Measurements from ENCODE around the gene STAT1.

The STAT1 gene

DNA sequence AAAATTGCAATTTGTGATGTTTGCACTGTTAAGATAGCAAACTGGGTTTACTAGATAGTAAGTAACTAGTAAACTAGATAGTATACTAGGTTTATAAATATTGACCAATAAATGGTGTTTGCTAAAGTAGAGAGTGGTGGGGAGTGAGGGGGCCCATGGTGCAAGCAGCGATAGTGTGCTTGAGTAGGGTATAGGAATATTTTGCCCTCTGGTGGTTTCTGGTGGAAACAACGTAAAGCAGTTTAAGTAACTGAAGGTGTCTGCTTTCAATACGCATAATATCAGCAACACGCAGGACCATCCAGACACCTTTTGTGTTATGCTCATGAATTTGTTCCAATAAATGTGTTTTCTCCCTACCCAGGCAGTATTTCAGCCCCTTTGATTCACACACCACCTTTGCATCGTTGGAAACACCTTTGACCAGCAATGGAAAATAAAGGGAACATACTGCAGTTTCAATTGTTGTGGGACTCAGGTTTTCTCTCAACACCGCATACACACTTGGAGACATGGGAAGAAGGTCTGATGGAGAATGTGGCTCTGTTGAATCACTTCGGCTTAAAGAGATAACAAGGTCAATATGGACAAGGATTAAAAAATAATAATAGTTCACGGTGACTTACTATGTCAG lies 16.7 kb upstream of the STAT1 start:
- ATAC-seq = peak; percentile 75 to 79

DNA sequence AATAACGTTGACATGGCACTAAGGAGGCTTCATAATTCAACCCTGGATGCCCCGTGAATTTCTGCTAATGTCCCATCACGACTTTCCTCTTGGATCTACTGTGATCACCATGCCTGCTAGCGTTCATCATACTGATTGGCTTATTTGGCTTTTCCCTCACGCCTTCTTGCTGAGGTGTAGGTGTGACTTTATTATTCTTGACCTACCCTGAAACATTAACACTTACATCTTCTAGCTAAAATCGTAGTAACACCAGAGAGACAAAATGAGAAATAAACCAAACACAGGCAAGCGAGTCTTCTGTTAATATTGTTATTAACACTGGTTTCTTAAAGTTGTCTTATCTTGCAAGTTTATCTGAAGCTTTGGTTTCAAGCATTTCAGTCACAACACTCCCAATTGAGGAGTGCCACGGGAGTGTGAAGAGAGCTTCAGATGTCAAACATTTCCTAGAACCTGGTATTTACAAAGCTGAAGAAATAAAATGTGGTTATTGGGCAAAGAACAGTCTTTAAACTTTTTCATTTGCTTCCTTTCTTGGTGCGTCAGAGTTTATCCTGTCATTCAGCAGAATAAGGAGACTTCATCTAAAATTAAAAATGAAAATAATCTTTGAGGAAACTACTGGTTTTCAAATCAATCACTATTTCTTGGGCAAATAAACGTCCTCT lies 15.4 kb upstream of the STAT1 start:
- peak; percentile 44 to 46 for ATAC-seq

DNA sequence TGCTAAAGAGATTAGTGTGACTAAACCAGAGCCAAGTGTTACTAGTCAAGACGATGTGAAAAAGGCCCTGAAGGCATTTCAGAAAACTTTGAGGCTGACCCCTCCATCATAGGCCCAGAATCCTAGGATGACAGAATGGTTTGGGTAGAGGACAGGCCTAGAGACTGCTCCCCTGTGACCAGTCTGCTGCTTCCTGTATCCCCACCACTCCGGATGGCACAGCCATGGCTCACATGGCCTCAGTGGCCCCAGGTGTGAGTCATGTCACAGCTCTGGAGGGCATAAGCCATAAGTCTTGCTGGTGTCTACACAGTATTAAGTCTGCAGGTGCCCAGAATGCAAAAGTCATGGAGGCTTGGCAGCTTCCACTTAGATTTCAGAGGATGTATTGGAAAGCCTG lies 12.4 kb upstream of the STAT1 start:
- no peak for ATAC-seq

DNA sequence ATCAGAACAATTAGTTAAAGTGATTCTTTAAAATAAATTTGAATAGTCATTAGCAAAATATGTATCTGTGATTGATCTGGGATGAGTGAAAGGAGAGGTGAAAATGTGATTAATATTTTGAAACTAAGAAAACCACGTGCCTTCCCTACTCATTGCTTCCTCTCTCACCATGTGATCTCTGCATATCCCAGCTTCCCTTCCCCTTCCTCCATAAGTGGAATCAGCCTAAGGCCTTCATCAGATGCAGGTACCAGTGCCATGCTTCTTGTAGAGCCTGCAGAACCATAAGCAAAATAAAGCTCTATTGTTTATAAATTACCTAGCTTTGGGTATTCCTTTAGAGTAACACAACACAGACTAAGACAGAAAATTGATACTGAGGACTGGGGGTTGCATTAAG lies 11.2 kb upstream of the STAT1 start:
- no peak for ATAC-seq

DNA sequence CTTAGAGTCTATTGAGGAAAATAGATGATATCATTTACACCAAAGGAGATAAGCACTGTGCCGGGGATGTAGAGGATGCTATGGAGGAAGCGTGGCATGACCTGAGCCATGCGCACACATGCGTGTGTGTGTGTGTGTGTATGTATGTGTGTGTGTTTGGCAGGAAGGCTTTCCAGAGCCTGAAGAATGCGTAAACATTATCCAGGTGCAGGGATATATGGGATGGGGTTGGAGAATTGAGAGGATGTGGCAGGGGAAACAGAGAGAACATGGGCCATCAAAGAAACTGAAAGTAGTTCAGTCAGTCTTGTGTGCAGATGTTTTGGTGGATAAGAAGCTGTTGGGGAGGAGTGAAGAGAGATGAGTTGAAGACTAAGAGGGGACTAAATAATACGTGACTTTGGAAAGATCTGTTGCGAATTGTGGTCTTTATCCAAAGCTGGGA lies 9.3 kb upstream of the STAT1 start:
- peak; percentile 15 to 18 for ATAC-seq

DNA sequence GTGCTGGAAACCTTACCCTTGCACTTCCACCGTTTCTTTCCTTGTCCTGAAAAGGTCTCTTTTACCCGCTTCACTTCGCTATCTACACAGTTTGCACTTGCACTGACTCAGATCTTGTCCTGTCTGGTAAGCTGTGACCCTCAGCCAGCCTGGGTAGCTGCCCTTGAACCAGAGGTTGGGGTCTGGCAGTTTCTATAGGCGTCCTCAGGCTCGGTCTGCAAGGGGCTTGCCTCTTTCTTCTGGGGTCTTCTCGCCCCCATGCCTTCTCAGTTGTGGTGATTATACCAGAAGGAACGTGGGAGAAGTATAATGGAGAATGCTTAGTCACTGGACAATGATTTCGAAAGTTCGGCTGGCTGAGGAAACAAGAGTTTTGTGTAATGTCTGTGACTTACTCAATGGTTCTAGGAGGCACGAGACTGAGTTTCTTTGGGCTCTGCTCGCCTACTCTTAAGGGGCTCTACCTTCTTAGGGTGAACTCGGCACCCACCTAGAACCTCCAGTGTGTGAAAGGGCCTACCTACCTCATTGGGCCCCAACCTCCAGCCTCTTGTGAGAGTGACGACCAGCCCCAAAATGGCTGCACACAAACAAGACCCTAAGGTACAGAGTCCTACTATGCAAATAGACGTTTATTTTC lies 6.9 kb upstream of the STAT1 start:
- peak; percentile 63 to 65 for ATAC-seq

DNA sequence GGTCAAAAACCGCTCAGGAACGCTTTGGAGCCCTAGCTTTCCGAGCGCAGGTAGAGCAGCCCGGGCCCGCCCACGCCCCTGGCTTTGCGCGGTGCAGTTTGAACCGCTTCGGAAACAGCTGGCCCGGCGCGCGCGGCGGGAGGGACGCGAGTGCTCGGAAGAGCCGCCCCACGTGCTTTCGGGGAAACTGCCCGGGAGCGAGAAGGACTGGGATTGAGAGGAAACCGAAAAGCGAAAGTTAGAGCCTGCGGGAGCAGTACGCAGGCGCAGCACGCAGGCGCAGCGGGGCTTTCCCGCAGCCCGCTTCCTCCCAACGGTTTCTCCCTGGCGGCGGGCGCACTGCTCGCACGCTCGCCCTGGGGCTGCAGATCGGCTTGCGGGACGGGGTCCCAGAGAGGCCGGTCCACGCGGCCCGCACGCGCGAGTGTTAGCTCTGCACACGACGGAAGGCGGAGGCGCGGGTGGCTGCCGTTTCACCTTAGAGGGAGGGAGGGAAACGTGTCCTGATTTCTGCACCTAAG lies 6.3 kb upstream of the STAT1 start:
- peak; percentile 54 to 60 for ATAC-seq

DNA sequence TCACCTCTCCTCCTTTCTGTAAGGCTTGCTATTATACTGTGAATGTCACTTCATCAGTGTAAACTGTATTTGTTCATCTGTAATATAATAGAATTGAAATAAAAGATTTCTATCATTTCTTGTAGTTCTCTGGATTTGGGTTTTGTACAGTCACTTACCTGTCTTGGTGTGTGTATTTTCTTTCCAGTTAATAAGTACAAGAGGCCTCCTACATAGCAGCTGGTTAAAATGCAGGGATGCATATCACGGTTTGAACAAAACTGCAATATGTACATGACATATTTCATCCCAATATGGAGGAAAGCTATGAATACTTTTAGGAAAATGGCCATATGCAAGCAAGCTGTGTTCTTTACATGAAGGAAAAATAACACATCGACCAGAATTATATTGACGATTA lies 5.4 kb upstream of the STAT1 start:
- ATAC-seq = no peak

DNA sequence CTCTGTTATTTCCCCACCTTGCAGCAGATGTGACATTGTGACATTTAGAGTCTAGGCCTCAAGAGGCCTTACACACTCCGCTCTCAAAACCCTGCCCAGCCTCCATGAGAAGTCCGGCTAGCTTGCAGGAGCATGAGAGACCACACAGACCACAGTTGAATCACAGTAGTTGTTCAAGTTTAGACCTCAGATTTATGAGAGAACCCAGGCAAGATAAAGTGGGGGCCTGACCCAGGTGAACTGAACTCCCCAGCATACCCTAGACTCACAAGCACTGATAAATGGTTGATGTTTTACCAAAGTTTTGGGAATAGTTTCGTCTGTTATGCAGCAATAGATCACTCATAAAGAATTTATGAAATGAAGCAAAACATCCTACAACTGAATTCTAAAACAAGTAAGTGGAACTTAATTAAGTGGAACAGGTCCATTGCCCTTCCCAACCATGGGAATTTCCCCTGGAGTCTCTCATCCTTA lies 4.7 kb upstream of the STAT1 start:
- no peak for ATAC-seq

DNA sequence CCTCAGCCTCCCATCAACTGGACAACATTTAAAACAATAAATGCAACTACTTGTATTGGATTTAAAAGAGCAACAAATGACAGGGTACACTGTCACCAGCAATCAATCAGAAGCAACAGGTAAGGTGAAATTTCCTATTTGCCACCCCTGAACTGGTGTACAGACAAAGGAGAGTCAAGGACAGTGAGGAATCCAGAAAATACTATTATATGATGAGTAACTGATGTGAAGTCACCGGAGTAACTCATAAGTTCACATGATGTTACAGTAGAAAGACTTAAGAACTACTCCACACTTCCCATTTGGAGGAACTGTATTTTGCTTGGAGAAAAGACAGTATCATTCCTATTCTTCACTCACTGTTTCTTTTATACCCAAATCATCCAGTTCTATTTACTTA lies 4.1 kb upstream of the STAT1 start:
- ATAC-seq = no peak

DNA sequence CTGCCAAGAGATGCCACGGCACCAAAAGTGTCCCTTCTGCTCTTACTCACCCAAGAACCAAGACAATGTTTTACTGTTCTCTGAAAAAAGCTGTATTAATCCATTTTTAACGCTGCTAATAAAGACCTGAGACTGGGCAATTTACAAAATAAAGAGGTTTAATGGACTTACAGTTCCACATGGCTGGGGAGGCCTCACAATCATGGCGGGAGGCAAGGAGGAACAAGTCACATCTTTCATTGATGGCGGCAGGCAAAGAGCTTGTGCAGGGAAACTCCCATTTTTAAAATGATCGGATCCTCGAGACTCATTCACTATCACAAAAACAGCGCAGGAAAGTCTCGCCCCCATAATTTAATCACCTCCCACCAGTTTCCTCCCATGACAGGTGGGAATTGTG lies 1.9 kb upstream of the STAT1 start:
- no peak for ATAC-seq

DNA sequence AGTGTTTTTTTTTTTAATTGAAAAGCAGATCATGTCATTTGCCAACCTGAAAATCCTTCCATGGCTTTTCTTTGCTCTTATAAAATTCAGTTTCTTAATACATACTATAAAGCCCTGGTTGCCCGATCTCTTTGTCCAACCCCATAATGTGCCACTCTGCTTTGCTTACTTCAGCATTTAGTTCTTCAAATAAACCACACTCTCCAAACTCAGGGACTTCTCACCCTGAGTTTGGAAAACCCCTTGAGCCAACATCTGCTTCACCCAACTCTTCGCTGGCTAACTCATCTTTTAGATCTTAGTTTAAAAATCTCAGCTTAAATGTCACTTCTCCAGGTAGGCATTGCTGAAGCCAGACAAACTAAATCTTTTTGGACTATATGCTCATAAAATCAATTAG lies 1.3 kb upstream of the STAT1 start:
- no peak for ATAC-seq

DNA sequence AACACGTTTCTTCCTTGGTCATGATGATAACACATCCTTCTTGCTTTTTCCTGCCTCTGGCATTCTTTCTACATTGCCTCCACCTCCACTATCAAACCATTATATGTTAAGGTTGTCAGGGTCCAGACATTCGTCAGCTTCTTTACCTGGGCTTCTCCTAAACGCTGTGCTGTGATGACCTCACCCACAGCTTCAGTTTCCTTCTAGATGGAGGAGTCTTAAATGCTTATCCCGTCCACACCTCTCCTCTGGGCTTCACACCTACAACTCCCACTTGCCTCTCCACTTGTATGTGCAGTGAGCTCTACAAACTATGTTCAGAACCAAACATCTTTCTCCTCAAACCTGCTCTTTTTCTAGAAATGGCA lies 666 bp upstream of the STAT1 start:
- peak in 1 of 2 donors; percentile 5 for ATAC-seq

DNA sequence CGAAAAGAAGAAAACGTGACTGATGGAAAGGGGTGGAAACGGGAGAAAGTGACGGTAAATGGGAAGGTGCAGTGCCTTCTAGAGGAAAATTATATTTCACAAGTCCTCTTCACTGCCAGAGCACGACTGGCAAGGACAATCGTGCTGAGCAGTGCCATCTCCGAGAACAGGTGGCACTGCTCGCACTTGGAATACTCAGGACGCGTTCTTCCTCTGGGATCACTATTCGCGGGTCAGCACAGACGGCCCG lies 364 bp downstream of the STAT1 start:
- ATAC-seq = no peak

DNA sequence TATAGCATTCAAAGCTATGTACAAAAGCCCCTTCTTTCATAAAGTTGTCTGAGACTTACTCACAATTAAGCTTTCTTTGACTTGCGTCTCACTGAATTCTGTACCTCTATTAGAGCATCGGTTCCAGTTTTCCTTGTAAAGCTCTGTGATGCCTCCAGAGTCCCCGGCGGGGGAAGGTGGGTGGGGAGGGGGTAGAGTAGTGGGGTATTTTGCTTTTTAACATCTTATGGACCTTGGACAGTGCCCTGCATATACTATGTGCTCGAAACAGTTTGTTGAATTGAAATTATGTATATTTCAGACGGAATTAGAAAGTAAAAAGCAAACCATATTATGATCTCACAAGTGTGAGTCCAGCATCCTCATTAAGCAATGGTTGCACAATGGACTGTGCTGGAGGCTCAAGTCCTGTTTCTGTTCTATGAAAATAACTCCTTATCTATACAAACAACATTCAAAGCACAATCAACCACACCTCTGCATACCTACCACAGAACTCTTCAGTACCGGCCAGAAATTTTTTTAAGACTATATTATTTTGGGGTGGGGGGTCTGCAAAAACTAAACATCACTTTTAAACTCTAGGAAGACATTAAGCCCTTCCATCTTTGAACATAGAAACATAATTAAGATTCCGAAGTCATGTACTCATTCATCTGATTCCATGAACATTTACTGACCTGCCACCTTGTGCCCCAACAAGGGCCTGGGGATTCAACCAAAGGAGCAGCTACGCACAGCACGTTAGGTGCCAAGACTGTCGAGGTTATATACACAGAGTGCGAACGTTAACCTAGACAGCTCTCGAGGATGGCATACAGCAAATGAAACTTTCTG lies 908 bp downstream of the STAT1 start:
- ATAC-seq = peak; percentile 4 to 8

DNA sequence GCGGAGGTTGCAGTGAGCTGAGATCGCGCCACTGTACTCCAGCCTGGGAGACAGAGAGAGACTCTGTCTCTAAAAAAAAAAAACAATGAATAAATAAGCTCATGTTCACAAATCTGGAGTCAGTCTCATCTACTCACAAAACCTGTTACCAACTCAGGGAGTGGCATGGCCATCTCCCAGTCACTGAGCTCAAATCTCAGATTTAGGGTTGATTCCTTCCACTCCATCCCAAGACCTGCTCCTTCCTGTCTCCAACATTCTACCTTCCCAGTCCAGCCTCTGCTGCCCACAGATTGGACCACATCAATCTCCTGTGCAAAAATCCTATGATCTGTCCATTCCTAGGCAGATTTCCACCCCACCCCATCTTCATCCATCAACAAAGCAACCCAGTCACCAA lies 1.6 kb downstream of the STAT1 start:
- ATAC-seq = no peak

DNA sequence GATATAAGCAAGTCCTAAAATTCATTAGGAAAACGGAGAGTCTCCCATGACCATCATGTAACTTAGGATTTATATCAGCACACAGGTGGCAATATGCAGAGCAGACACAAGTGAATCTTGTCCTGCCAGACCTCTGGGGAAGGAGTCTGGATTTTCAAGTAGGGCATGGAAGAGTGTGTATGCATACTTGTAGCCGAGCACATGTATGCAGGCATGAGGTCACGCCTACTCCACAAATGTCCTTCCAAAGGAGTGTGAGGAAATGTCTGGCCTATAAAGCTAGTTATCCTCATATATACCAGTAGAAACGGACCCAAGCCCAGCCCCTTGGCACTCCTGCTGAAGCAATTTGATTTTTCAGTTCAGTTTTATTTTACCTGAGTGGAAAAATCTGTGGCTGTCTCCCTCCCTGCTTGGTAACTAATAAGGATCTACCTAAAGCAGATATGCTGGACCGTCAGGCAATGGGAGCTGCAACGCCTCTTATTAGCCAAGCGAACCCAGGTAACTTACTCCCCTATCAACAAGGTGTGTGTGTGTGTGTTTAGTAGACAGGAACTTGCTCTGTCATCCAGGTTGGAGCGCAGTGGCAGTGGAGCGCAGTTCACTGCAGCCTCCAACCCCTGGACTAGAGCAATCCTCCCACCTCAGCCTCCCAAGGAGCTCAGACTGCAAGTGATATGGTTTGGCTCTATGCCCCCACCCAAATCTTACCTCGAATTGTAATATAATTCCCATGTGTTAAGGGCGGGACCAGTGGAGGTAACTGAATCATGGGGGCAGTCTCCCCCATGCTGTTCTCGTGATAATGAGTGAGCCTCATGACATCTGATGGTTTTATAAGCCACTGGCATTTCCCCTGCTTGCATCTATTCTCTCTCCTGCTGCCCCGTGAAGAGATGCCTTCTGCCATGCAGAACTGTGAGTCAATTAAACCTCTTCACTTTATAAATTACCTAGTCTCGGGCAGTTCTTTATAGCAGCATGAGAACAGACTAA lies 2.8 kb downstream of the STAT1 start:
- no peak for ATAC-seq

DNA sequence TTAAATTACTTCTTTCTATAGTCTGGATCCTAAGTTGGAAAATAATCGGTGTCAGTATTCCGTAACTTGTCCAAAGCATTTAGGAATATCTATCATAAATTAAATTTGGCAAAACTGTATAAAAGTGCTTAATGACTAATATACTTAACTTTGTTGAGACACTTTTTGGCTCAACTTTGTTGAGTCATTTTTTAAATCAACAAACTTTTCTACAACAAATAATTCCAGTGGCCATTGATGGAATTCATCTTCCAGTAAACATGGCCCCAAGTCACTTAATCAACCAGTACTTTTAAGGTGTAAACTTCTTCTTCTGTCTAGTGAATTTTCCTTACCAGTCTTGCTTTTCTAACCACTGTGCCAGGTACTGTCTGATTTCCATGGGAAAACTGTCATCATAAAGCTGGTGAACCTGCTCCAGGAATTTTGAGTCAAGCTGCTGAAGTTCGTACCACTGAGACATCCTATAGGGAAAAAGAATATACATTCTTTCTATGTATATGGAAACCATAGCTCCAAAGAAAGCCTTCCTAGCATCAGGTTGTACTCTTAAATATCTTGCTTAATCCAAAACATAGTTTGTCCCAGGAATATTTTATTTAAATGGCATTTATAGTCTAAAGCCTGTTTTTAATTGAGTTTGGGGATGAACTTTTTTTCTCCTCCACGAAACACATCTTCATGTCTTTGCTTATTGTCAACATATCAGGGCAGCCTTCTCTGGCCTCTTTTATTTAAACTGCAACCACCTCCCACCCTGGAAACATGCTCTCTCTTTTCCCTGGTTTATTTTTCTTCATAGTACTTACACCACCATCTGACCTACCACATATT lies 4.2 kb downstream of the STAT1 start:
- ATAC-seq = no peak

DNA sequence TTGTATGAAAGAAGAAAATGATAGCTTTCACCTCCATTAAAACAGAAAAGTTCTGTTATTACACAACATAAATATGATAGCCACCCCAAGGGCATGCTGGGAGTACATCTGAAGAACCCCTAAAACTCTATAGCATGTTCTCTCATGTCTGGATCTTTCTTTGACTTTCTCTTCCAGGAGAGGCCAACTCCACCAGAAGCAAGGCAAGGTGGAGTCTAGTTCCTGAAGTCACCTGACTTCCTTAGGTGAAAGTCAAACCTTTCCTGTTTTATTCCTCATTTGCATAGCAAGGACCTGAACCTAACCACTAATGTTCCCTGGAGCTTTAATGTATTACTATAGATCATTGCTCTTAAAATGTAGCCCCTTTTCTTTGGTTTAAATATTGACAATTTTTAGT lies 5.7 kb downstream of the STAT1 start:
- no peak for ATAC-seq

DNA sequence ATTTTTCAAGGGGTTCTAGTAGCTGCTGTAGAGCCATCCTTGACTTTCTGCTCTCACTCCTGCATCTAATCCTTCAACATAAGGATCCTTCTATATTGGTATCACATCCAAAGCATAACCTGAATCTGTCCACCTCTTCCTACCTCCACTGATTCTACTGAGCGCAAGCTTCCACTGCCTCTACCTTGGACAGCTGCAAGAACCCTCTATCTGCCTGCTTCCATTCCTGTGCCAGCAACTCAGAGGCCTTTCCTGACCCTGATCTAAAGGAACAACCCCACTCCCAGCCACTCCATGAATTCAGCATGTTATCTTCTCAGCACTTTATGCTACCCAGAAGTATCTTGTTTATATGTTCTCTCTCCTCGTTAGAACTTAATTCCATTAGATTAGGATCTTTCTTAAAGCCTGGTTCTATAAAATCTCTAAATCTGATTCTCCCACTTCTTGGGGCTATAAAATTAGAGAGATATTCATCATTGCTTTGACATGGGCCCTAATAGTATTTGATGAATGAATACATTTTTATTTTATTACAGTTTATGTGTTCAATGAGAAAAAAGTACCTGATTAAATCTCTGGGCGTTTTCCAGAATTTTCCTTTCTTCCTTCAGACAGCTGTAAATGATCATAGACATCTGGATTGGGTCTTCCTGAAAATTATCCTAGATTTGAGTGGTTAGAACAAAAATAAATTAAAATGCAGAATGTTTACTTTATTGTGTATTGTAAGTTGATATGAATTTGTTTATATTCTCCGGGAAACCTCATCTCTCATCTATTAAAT lies 6.8 kb downstream of the STAT1 start:
- ATAC-seq = no peak

All from activated CD4-positive, CD25-positive, alpha-beta regulatory T cell treated with anti-CD3 and anti-CD28 coated beads, Interleukin-2, amount 50 U/mL, for 24 hours (primary cell).